ENCODE results near the gene IRS4.

DNA sequence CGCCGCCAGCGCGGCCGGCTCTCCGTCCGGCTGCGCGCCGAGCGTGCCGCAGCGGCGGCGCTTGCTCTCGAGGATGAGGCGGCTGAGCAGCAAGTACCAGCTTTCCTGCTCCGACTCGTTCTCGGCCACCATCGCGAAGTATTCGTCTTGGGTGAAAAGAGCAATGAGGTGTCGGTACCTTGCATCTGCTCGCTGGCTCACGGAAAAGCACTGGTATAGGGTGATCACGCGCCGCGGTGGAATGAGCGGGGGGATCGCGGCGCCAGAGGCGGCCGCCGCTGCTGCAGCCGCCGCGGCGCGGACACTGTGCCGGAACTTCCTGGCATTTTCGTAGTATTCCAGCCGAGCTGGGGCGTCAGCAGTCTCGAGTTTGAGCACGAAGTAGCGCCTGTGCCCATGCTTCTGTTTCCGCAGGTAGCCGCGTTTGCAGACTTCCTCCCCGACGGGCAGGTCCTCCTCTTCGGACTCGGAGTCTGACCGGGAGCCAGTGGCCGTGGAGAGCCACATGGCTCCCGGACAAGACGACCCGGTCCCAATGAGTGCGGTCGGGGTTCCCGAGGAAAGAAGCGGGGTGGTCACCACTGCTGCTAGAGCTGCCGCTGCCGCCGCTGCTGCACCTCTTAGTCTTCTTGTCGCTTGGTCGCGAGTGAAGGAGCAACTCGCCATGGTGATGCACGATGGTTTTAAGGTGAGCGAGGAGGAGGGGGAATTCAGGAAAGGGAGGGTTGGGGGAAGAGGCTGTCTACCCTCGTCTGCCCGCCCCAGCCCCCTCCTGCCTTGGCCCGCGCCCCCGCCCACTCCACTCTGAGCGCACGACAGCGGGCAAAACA, 469 bp downstream of the IRS4 start:
- TF ChIP-seq, protein P1, sequence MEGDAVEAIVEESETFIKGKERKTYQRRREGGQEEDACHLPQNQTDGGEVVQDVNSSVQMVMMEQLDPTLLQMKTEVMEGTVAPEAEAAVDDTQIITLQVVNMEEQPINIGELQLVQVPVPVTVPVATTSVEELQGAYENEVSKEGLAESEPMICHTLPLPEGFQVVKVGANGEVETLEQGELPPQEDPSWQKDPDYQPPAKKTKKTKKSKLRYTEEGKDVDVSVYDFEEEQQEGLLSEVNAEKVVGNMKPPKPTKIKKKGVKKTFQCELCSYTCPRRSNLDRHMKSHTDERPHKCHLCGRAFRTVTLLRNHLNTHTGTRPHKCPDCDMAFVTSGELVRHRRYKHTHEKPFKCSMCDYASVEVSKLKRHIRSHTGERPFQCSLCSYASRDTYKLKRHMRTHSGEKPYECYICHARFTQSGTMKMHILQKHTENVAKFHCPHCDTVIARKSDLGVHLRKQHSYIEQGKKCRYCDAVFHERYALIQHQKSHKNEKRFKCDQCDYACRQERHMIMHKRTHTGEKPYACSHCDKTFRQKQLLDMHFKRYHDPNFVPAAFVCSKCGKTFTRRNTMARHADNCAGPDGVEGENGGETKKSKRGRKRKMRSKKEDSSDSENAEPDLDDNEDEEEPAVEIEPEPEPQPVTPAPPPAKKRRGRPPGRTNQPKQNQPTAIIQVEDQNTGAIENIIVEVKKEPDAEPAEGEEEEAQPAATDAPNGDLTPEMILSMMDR (conservative IDR thresholded peaks at IDR 0.05; ENCODE audit: low read depth, low read length), result no peak
- TF ChIP-seq EZH2 (IDR thresholded peaks at IDR 0.05; ENCODE audit: low read length, unreplicated experiment), result no peak
